GM12891 (cell line): ENCODE data around the gene MEIOSIN.
A peak's percentile ranks its signal among the peaks of the same experiment; 100 is the strongest.

Experiments
- POLR2A ChIP-seq: IDR thresholded peaks from 2 replicates; pipeline ENCODE4 v1.6.1; 2011; ENCODE audit warnings: low read depth, low read length, control low read depth
- POLR2AphosphoS5 ChIP-seq: IDR thresholded peaks from 2 replicates; pipeline ENCODE4 v1.6.1; 2011; ENCODE audit warnings: low read depth, low read length, control low read depth

- TF ChIP-seq POLR2A (peak; percentile 72), POLR2AphosphoS5 (peak; percentile 54; the same call in 1 of the 2 replicates)
Measured at GRCh38 chr19:45792470-45793177, 59.4 kb downstream of the MEIOSIN start, which contains the start of gene DMWD.
